ENCODE results near the gene GTF2A2.

DNA sequence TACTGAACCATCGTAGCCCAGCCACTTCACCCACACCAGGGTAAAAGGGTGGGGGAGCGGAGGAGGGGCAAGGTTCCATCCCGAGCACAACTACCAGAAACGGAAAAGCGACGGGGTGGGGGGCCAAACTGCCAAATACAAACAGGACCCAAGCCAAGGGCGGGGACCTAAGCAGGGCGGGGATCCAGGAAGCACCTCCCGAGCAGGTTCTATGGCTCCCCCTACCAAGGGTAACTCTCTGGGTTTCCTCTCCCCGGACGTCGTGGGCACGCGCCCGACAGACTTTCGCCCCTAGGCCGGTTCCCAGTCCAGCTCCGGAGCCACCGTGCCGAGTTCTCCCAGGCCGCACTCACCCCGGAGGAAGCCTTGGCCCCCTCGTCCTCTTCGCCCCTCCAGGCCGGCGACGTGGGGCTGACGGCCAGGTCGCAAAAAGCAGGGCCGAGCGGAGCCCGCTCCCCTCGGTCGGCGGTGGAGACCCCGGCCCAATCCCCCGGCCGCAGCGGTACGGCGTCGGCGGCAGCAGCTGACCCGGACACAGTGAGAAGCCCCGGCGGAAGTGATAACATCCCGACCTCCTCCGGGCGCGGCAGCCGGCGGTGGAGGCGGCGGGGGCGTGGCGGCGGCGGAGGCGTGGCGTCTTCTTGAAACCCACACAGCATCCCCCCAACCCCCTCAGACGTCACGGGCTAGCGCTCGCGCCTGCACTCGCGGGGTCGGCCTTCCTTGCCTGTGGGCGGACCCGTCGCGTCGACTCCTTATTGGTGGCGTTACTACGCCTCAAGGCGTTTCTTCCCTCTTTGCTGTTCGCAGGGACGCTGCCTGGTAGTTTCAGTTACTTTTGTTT, 31.7 kb upstream of the GTF2A2 start, which contains the start of gene BNIP2:
- TF ChIP-seq POLR2AphosphoS5 (IDR thresholded peaks at IDR 0.05; ENCODE audit: insufficient read depth in 1 of 2, low read depth in 1 of 2) (peak; percentile 74 to 94), POLR2A (IDR thresholded peaks at IDR 0.05) (peak; percentile 8 to 70)
- TF ChIP-seq, protein P1, sequence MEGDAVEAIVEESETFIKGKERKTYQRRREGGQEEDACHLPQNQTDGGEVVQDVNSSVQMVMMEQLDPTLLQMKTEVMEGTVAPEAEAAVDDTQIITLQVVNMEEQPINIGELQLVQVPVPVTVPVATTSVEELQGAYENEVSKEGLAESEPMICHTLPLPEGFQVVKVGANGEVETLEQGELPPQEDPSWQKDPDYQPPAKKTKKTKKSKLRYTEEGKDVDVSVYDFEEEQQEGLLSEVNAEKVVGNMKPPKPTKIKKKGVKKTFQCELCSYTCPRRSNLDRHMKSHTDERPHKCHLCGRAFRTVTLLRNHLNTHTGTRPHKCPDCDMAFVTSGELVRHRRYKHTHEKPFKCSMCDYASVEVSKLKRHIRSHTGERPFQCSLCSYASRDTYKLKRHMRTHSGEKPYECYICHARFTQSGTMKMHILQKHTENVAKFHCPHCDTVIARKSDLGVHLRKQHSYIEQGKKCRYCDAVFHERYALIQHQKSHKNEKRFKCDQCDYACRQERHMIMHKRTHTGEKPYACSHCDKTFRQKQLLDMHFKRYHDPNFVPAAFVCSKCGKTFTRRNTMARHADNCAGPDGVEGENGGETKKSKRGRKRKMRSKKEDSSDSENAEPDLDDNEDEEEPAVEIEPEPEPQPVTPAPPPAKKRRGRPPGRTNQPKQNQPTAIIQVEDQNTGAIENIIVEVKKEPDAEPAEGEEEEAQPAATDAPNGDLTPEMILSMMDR (IDR thresholded peaks at IDR 0.05): no peak
